NCI-H2107 treated with DMSO at 0.1 percent for 48 hours (cell line): ENCODE measurements around the gene DPP9.

Experiments
- DNase-seq: peaks from one replicate; lab custom pipeline; 2025; ENCODE audit not compliant: unreplicated experiment; lab: John Stamatoyannopoulos, UW

DPP9 gene

DNA sequence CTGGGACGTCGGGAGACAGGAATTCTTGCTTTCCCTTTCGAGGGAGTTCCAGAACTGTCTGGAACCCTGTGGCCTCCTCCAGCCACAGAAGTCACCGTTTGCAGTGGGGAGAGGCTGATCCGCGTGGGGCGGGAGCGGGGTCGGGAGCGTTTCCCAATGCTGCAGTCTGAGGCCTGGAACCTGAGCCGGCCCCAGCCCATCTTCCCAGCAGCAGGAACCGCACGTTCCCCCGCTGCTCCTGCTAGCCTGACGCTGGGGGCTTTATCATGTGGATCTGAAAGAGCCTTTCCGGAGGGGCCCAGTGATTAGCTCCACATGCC lies 13.4 kb downstream of the DPP9 start:
- DNase-seq, result no peak

DNA sequence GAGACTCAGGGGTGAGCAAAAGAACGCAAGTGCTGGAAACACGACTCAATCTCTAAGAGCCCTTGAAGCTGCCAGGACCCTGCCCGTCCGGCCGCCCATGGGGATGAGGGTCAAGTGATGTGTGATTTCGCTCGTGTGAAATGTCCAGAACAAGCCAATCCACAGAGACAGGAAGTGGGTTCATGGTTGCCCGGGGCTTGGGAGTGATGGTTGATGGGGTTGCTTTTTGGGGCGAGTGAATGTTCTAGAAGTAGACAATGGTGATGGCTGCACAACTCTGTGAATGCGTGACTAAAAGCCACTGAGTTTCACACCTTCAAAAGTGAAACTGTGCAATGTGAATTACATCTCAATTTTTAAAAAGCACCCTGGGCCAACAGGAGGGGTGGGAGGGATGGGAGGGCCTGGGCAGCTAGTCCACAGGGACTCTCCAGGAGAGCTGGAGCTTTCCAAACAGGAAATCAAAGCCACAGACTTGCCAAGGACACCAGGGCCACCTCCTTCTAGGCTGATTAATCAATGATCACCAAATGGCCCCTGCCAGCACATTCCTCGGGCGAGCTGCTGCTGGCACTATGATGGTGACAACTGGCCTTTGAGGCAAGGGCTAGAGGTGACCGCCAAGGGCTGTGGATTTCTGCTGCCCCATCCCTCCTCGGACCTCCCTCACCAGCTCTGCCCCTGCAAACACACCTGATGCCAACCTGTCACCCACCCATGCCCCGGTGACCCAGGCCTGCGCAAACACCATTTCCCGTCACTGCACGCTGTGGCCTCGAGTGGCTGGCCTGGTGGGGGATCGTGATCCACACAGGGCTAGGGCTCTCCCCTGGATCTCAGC lies 14.0 kb downstream of the DPP9 start:
- DNase-seq, result no peak

DNA sequence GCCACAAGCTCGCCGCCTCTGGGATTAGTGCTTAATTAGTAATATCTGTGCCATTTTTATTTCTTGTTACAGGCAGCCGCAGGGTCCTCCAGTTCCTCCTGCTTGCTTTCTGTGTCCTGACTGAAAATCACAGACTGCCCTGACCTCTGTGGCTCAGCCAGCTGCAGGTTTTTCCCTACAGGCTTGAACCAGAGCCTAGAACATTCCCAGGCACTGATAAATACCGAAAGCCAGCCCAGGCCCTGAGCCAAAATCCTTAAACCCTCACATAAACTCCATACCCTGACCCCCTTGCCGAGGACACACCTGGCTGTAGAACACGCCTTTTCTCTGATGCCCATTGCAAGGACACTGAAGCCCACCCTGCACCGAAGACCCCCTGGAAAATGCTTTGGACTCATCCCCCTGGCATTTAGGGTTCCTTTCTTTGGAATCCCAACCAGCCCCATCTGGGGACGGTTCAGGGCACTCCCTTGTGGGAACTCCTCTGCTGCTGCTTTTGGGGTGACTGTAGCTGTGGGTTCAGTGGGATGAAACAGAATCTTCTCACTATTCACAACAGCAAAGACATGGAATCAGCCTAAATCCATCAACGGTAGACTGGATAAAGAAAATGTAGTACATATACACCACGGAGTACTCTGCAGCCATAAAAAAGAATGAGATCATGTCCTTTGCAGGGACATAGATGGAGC lies 15.5 kb downstream of the DPP9 start:
- DNase-seq, result no peak

DNA sequence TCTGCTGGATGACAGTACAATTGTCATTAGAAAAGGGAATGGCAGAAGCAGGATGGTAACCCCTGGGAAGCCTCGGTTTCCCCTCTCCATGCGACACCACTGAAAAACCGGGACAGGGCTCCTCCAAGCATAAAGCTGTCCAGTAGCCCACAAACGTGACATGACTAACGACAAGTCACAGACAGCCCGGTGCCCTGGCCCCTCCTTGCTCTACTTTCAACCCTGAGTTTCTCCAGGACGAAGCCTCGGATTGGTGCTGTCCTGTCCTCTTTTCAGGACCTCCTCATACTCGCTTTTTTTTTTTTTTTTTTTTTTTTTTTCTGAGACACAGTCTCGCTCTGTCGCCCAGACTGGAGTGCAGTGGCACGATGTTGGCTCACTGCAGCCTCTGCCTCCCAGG lies 16.3 kb downstream of the DPP9 start:
- no peak for DNase-seq

DNA sequence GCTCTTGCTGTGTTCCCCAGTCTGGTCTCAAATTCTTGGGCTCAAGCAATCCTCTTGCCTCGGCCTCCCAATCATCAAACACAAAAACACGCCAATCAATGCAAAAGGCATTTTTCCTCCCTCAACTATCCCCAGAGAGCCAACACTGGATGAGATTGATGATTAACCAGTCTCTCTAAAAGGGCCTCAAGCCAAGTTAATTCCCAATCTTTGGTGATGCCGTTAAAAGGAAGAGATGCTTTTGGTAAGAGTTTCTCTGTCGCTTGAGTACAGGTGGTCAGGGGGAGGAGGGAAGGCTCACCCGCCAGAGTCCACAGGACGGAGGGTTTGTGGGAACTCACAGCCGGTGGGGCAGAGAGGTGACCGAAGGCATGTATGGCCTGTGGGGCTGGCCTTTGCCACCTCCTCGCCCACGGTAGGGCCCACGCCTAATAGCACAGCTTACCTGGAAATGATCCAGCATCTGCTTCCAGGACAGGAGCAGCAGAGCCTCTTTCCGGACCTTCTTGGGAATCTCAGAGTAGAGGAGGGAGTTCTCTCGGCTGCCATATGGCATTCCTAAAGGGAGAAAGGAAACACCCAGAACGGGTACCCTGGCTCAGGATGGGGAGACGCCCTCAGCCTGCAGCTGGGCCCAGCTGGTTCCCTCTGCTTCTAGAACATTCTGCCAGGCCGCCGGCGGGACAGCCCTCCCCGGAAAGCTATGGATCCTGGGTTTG lies 18.1 kb downstream of the DPP9 start:
- DNase-seq, result no peak

- DNase-seq, result no peak
These were observed 19.3 kb downstream of the DPP9 start for GRCh38 chr19:4704317-4704673.

GRCh38 chr19:4703671-4704316 lies 19.8 kb downstream of the DPP9 start:
- DNase-seq, result no peak

GRCh38 chr19:4702764-4703163 lies 20.9 kb downstream of the DPP9 start:
- DNase-seq, result no peak

- DNase-seq, result no peak
These were observed 22.1 kb downstream of the DPP9 start for GRCh38 chr19:4701557-4701956.

- DNase-seq, result no peak
These were observed 23.0 kb downstream of the DPP9 start for GRCh38 chr19:4700693-4700970.

GRCh38 chr19:4699826-4700692 lies 23.6 kb downstream of the DPP9 start:
- DNase-seq, result no peak

DNA sequence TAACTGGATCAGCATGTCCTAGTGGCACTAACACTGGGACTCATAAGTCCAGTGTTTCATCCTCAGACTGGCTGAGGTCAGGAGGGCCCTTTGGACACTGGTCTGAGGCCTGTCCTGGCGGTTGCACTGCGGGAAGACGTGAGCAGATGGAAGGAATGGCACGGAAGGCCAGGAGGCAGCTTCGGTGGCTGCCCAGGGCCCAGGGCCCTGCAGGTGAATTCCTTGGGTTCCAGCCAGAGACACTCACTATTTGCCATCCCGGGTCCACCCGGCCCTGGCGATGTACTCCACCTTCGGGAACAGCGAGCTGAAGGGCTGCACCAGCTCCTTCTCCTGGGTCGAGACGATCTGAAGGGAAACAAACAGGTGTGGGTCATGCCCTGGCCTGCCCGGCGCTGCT lies 26.3 kb downstream of the DPP9 start:
- no peak for DNase-seq

- no peak for DNase-seq
These were observed 28.4 kb downstream of the DPP9 start for GRCh38 chr19:4695224-4695731.

DNA sequence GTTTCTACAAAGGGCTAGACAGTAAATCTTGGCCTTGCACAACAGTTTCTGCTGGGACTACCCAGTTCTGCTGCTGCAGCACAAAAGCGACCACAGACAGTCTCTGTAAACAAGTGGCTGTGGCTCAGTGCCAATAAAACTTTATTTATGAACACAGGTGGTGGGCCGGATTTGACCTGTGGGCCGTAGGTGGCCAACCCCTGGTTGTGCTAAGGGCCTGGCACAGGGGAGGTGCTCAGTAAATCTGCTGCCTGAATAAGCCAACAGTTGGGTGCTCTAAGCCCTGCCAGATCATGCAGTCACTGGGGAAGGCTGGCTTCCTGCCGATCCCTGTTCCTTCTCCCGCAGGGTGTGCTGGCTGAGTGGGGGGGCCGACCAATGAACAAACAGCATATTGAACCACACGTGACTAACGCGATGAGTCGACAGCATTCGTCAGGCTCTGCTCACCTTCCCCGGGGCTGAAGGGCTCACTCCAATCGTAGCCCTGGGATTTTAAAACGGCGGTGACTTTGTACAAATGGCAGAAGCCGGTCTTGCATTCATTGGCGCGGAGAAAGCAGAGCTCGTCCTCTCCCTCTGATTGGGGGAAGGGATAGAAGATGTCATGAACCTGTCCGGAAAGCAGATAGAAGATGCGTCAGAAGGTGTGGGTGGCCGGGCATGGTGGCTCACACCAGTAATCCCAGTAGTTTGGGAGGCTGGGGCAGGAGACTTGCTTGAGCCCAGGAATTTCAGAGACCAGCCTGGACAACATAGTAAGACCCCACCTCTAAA lies 29.2 kb downstream of the DPP9 start:
- DNase-seq, result no peak

DNA sequence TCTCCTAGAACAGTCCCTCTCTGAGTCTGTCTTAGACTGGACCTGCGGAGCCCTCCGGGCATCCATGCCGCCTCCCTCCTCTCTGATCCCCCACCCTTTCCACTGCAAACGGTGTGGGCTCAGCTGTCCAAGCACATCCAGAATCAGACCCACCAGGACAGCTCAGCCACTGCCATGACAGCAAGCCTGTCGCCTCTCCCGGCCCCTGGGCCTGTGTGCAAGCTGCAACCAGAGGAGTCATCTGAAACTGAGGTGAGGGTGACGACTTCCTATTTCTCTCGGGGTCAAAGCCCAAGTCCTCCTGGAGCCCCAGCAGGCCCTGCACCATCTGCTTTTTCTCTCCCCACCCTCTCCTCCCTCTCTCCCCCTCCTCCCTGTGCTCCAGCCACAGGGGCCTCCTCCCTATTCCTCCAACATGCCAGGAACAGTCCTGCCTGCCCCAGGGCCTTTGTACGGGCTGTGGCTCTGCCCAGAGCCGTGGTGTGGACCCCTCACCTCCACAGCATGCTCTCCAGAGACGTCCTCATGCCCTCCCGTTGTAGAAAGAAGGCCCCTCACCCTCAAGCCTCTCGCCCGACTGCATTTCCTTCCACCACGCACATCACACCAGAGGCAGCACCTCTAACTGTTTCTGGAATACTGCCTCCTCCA lies 30.0 kb downstream of the DPP9 start:
- no peak for DNase-seq

- no peak for DNase-seq
These were observed 30.6 kb downstream of the DPP9 start for GRCh38 chr19:4693078-4693350.

DNA sequence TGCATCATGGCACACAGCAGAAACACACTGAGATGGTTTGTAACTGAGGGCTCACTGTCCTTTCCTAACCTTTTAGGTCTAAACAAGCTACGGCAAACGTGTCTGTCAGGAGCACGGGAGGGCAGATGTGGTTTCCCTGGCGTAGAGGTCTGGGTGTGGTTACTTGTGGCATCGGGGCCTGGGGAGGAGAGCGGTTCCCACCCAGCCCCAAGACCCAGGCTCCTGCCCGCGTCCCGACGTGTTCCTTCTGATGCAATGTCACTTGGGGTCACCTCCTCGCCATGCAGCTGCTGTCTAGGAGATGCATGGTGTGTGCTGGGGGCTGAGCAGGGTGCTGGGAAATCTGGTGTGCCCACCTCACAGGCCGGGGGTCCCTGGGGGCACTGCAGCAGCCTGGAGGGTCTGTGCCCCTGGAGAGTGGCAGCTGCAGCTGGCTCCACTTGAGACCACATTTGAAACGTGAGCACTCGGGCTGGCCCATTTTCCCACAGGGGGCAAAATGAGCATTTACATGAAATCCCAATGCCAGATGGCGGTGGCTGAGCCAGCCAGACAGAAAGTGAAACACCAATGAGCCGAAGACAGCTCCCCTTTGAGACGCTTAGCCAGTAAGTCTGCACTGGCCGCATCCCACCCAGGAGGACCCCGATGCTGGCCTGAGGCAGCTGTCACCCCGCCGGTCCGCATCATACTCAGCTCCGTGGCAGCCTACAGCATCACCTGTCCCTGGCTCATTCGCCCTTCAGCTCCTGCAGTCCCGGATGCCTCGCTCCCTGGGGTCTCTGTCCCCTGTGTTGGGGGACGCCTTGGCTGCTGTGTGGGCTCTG lies 31.2 kb downstream of the DPP9 start:
- peak; percentile 10 for DNase-seq

GRCh38 chr19:4691373-4691772 lies 32.3 kb downstream of the DPP9 start:
- DNase-seq, result no peak

DNA sequence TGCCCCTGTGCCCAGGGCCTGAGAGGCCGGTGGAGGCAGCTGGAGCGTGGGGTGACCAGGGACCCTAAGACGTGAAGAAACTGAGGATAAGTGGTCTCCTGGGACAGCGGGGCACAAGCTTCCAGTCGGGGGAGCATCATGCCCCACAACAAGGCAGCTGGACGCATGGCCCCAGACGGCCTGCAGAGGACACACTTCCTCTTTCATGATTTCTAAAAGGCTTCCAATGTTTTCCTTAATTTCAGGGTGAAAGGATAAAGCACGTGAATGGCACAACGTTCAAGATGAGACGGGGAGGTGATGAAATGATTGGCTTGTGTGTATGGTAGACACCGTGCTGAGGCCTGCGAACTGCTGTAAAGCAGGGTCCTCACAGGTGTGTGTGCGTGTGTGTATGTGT lies 33.3 kb downstream of the DPP9 start:
- DNase-seq, result no peak
